H1 (cell line): Measurements from ENCODE around the gene CLCF1. TPM values are rescaled to one million over a fixed set of nuclear protein-coding genes. Genes with fewer than 3 reads are reported as not detected.

Experiments
- CTCF ChIA-PET: fragments of 300-600 bp; sonication (Branson Sonifier 250); formaldehyde crosslinking; loops from one replicate; lab custom pipeline; 2021; ENCODE audit not compliant: partially characterized antibody; lab: Charles Lee
- POLR2A ChIA-PET: fragments of 300-600 bp; sonication (Branson Sonifier 250); formaldehyde crosslinking; loops from one replicate; lab custom pipeline; 2021; ENCODE audit warnings: inconsistent platforms; ENCODE audit not compliant: partially characterized antibody; lab: Charles Lee
- DNase-seq, 2 experiments: peaks; one replicate each; pipeline versions ENCODE4 v3.0.0 to v3.0.0-alpha.2; 2010 to 2022; ENCODE audit warnings: low spot score in 2 of 2, low read depth in 1 of 2, mixed read lengths in 1 of 2
- FAIRE-seq: peaks from 2 replicates; lab custom pipeline; 2011; peaks lifted over from hg19 to GRCh38; lab: Jason Lieb, UNC
- H2AFZ ChIP-seq: 2 replicates; pipeline ENCODE4 v1.8.1; 2012; ENCODE audit warnings: low read length, inconsistent platforms
- H2AK5ac ChIP-seq: 2 replicates; pipeline ENCODE4 v1.6.1; 2013; ENCODE audit warnings: low read depth, low read length
- H2BK120ac ChIP-seq: replicated peaks from 2 replicates; pipeline ENCODE3; 2013; ENCODE audit warnings: low read depth, low read length, inconsistent platforms
- H2BK12ac ChIP-seq: 2 replicates; pipeline ENCODE4 v1.6.1; 2013; ENCODE audit warnings: low read depth, low read length
- H2BK15ac ChIP-seq: 2 replicates; pipeline ENCODE4 v1.6.1; 2013; ENCODE audit warnings: low read length
- H2BK20ac ChIP-seq: 2 replicates; pipeline ENCODE4 v1.6.1; 2013; ENCODE audit warnings: low read length
- H2BK5ac ChIP-seq: 2 replicates; pipeline ENCODE4 v1.6.1; 2013; ENCODE audit warnings: low read depth, low read length
- H3K14ac ChIP-seq: 2 replicates; pipeline ENCODE4 v1.6.1; 2013; ENCODE audit warnings: inconsistent platforms; ENCODE audit not compliant: insufficient read length
- H3K18ac ChIP-seq: 2 replicates; pipeline ENCODE4 v1.6.1; 2013; ENCODE audit warnings: low read length; ENCODE audit errors: extremely low read depth
- H3K23ac ChIP-seq: 2 replicates; pipeline ENCODE4 v1.6.1; 2013; ENCODE audit warnings: inconsistent platforms; ENCODE audit not compliant: insufficient read length
- H3K23me2 ChIP-seq: 2 replicates; pipeline ENCODE4 v1.6.1; 2013; ENCODE audit warnings: low read depth, low read length
- H3K27ac ChIP-seq: 2 replicates; pipeline ENCODE4 v1.6.1; 2011; ENCODE audit warnings: low read depth, low read length, inconsistent platforms
- H3K27me3 ChIP-seq, 4 experiments: replicated peaks in 1 of 4; 1 replicate in 1 of 4; 2 replicates in 3 of 4; pipeline versions ENCODE4 v1.6.1 to v1.8.1; 2011 to 2013; ENCODE audit warnings: low read length in 3 of 4, mild to moderate bottlenecking in 3 of 4, inconsistent platforms in 2 of 4, mixed read lengths in 2 of 4, moderate library complexity in 1 of 4; ENCODE audit not compliant: control insufficient read depth in 3 of 4, insufficient read depth in 3 of 4; ENCODE audit errors: extremely low read depth in 1 of 4
- H3K36me3 ChIP-seq, 4 experiments: 2 replicates each; pipeline versions ENCODE4 v1.6.1 to v1.8.1; 2011 to 2013; ENCODE audit warnings: mild to moderate bottlenecking in 4 of 4, low read length in 3 of 4, moderate library complexity in 2 of 4, control low read depth in 1 of 4, inconsistent platforms in 1 of 4; ENCODE audit not compliant: insufficient read depth in 4 of 4, control insufficient read depth in 2 of 4
- H3K4ac ChIP-seq: replicated peaks from 2 replicates; pipeline ENCODE3; 2013; ENCODE audit warnings: low read length, low read depth, mixed read lengths, inconsistent platforms; ENCODE audit not compliant: insufficient read length
- H3K4me1 ChIP-seq, 4 experiments: replicated peaks in 1 of 4; 1 replicate in 1 of 4; 2 replicates in 3 of 4; pipeline versions ENCODE4 v1.6.1 to v1.8.1; 2011 to 2013; ENCODE audit warnings: low read length in 3 of 4, inconsistent platforms in 2 of 4, mixed read lengths in 1 of 4; ENCODE audit not compliant: insufficient read depth in 4 of 4, control insufficient read depth in 3 of 4
- H3K4me2 ChIP-seq, 2 experiments: 2 replicates each; pipeline versions ENCODE4 v1.6.1 to v1.8.1; 2011 to 2013; ENCODE audit warnings: low read depth in 2 of 2, low read length in 2 of 2, control low read depth in 1 of 2, inconsistent platforms in 1 of 2, mild to moderate bottlenecking in 1 of 2; ENCODE audit not compliant: insufficient read depth in 1 of 2
- H3K4me3 ChIP-seq, 4 experiments: fragments of 200-600, 300-600 bp in 1 of 4; sonication (generic), shearing (Covaris generic), sonication (Bioruptor Twin) in 1 of 4; 2 replicates each; pipeline versions ENCODE4 v1.5.1 to v1.8.1; 2011 to 2016; ENCODE audit warnings: low read length in 4 of 4, low read depth in 3 of 4, control low read depth in 2 of 4, inconsistent platforms in 2 of 4, mild to moderate bottlenecking in 2 of 4, mixed read lengths in 1 of 4, moderate library complexity in 1 of 4; ENCODE audit not compliant: insufficient read depth in 2 of 4; ENCODE audit errors: extremely low read depth in 1 of 4
- H3K56ac ChIP-seq: replicated peaks from 2 replicates; pipeline ENCODE3; 2013; ENCODE audit warnings: low read depth, mild to moderate bottlenecking, mixed read lengths, low read length, inconsistent platforms; ENCODE audit not compliant: insufficient read length
- H3K79me1 ChIP-seq: 2 replicates; pipeline ENCODE4 v1.6.1; 2013; ENCODE audit warnings: low read depth, low read length, control low read depth
- H3K79me2 ChIP-seq, 2 experiments: 2 replicates each; pipeline versions ENCODE4 v1.6.1 to v1.8.1; 2012 to 2013; ENCODE audit warnings: low read length in 2 of 2, mild to moderate bottlenecking in 2 of 2, inconsistent platforms in 1 of 2; ENCODE audit not compliant: insufficient read depth in 2 of 2, control insufficient read depth in 1 of 2
- H3K9ac ChIP-seq, 4 experiments: replicated peaks in 1 of 4; 1 replicate in 1 of 4; 2 replicates in 3 of 4; pipeline versions ENCODE4 v1.6.1 to v1.8.1; 2011 to 2013; ENCODE audit warnings: low read depth in 3 of 4, low read length in 3 of 4, control low read depth in 2 of 4, mild to moderate bottlenecking in 2 of 4, moderate library complexity in 2 of 4, inconsistent platforms in 1 of 4; ENCODE audit errors: extremely low read depth in 1 of 4
- H3K9me3 ChIP-seq, 2 experiments: 2 replicates each; pipeline versions ENCODE4 v1.6.1 to v1.8.1; 2012 to 2013; ENCODE audit warnings: mild to moderate bottlenecking in 2 of 2, moderate library complexity in 2 of 2, control low read depth in 1 of 2, inconsistent platforms in 1 of 2, low read depth in 1 of 2, low read length in 1 of 2, mixed read lengths in 1 of 2; ENCODE audit not compliant: insufficient read depth in 2 of 2
- H4K20me1 ChIP-seq, 2 experiments: replicated peaks in 1 of 2; 2 replicates each; pipeline versions ENCODE3 to v1.8.1; 2011 to 2013; ENCODE audit warnings: inconsistent platforms in 2 of 2, low read length in 2 of 2, mild to moderate bottlenecking in 1 of 2; ENCODE audit not compliant: insufficient read depth in 2 of 2, control insufficient read depth in 1 of 2
- H4K5ac ChIP-seq: 2 replicates; pipeline ENCODE4 v1.6.1; 2013; ENCODE audit warnings: low read length, low read depth, mixed read lengths, inconsistent platforms; ENCODE audit not compliant: insufficient read length
- H4K8ac ChIP-seq: 2 replicates; pipeline ENCODE4 v1.8.0; 2013; ENCODE audit warnings: mild to moderate bottlenecking, moderate library complexity, low read length, inconsistent platforms; ENCODE audit not compliant: insufficient read depth; ENCODE audit errors: extremely low read depth
- H4K91ac ChIP-seq: replicated peaks from 2 replicates; pipeline ENCODE3; 2013; ENCODE audit warnings: low read length, mixed read lengths, inconsistent platforms; ENCODE audit not compliant: insufficient read length
- ASH2L ChIP-seq: fragments of 200-600, 300-600 bp; sonication (generic); IDR thresholded peaks from one replicate; pipeline ENCODE4 v1.7.1; 2017; ENCODE audit warnings: low read length
- BCL11A ChIP-seq, 2 experiments: IDR thresholded peaks; one replicate each; pipeline ENCODE4 v1.6.1; 2011; ENCODE audit warnings: low read depth in 2 of 2, low read length in 2 of 2, mild to moderate bottlenecking in 2 of 2
- BRCA1 ChIP-seq: IDR thresholded peaks from 2 replicates; pipeline ENCODE4 v1.6.1; 2012; ENCODE audit warnings: low read depth, low read length, improper control_type of control experiment
- CEBPB ChIP-seq: IDR thresholded peaks from 2 replicates; pipeline ENCODE4 v1.6.1; 2012; ENCODE audit warnings: low read depth, low read length
- FOSL1 ChIP-seq: IDR thresholded peaks from 2 replicates; pipeline ENCODE4 v1.6.1; 2011; ENCODE audit warnings: mild to moderate bottlenecking, low read depth, low read length, moderate library complexity; ENCODE audit not compliant: insufficient read depth
- HDAC2 ChIP-seq, 2 experiments: fragments of 300-600 bp in 1 of 2; sonication (generic) in 1 of 2; IDR thresholded peaks; 2 replicates each; pipeline ENCODE4 v1.6.1; 2011 to 2012; ENCODE audit warnings: low read depth in 2 of 2, low read length in 2 of 2, mild to moderate bottlenecking in 2 of 2, moderate library complexity in 2 of 2, borderline replicate concordance in 1 of 2, inconsistent platforms in 1 of 2
- HDAC6 ChIP-seq: IDR thresholded peaks from one replicate; pipeline ENCODE4 v1.7.1; 2012; ENCODE audit warnings: low read depth, mild to moderate bottlenecking, inconsistent platforms, low read length, moderate library complexity
- JUN ChIP-seq: IDR thresholded peaks from 2 replicates; pipeline ENCODE4 v1.6.1; 2011; ENCODE audit warnings: low read depth, mild to moderate bottlenecking, improper control_type of control experiment, low read length
- KDM1A ChIP-seq: fragments of 200-600, 300-600 bp; sonication (generic); IDR thresholded peaks from 2 replicates; pipeline ENCODE4 v1.7.1; 2016; ENCODE audit warnings: mild to moderate bottlenecking, low read length, borderline replicate concordance
- RBBP5 ChIP-seq: IDR thresholded peaks from 2 replicates; pipeline ENCODE4 v1.7.1; 2012; ENCODE audit warnings: low read depth, mild to moderate bottlenecking, inconsistent platforms, low read length, moderate library complexity, borderline replicate concordance
- RFX5 ChIP-seq: IDR thresholded peaks from 2 replicates; pipeline ENCODE4 v1.6.1; 2011; ENCODE audit warnings: low read depth, low read length, improper control_type of control experiment, borderline replicate concordance
- TAF7 ChIP-seq: optimal IDR thresholded peaks from 2 replicates; pipeline ENCODE3; 2011; ENCODE audit warnings: low read depth, mild to moderate bottlenecking, inconsistent platforms, low read length, moderate library complexity, borderline replicate concordance
- WGBS, 2 experiments: shearing (Covaris generic) in 1 of 2; methylation state at CpG; one replicate each; pipeline versions ENCODE4 v1.1.6 to v1.1.7; 2013 to 2015; ENCODE audit warnings: low lambda C conversion rate in 2 of 2, mixed read lengths in 2 of 2, inconsistent platforms in 1 of 2, low coverage in 1 of 2, missing lambda C conversion rate in 1 of 2; ENCODE audit not compliant: insufficient replicate concordance in 2 of 2, insufficient coverage in 1 of 2, insufficient read length in 1 of 2; ENCODE audit errors: extremely low coverage in 1 of 2, missing lambda C conversion rate in 1 of 2; 5-methylcytosine and 5-hydroxymethylcytosine counted together
- polyA plus RNA-seq, 7 experiments: library from polyadenylated mRNA; depleted of rRNA in 3 of 7; stranded (reverse) in 5 of 7; unstranded in 2 of 7; fragments of >200 nt in 5 of 7; fragments of 200-250 nt in 2 of 7; gene quantifications; 1 replicate in 5 of 7; 2 replicates in 1 of 7; 4 replicates in 1 of 7; pipeline versions ENCODE4 v1.2.1 to v1.2.3, GENCODE V29; 2011 to 2013; ENCODE audit warnings: missing spikeins in 2 of 7, mixed read lengths in 2 of 7
- total RNA-seq: library from RNA; stranded (reverse); fragmentation: NEBNext Ultra II Directional; extraction: Animal tissue kit (Norgen Biotek cat#: 25700); gene quantifications from 2 replicates; pipeline ENCODE4 v1.2.1, GENCODE V29; 2021

The CLCF1 gene
- total and polyA plus RNA-seq, 2 of the 8 experiments (the other 6 are each of a cell fraction or from before 2014, with no cell fraction given), result 0.32 to 1.2 TPM

GRCh38 chr11:67317205-67317887 lies 56.1 kb downstream of the CLCF1 start:
- H3K4me2 ChIP-seq, result peak overlapping the region; percentile 68 to 86
- no peak overlapping the region for H3K27ac ChIP-seq
- FAIRE-seq (no peak), DNase-seq (peak; percentile 90 to 99)
- peak overlapping the region; percentile 41 to 89 (median 68) for H3K4me3 ChIP-seq
- H3K14ac ChIP-seq, result no peak overlapping the region
- no peak overlapping the region for H2BK20ac ChIP-seq
- WGBS, 2 experiments, result 2% methylated on average over 48 of the region's 55 CpGs; no CpG with 5 or more reads in 1 of the 2 experiments
- no peaks in the 10 kb centered on the region for H3K36me3 ChIP-seq
- no peak overlapping the region for H2BK12ac ChIP-seq
- peak overlapping the region; percentile 81 for H3K18ac ChIP-seq
- H3K9ac ChIP-seq, result peak overlapping the region; percentile 0 to 40 (median 18); a peak in 4 of 7 replicates
- no peak overlapping the region for H3K4ac ChIP-seq
- peaks cover 3% of the 10 kb centered on the region; the same call in 1 of the 2 replicates for H3K23me2 ChIP-seq
- H4K8ac ChIP-seq, result peak overlapping the region; percentile 81
- H2AFZ ChIP-seq, result peak overlapping the region; percentile 61; the same call in 1 of the 2 replicates
- POLR2A ChIA-PET, result interaction anchor here (0.9 to 2.4 kb wide), 7 partner anchors 15 to 78 kb away, joined by 3 to 9 read pairs (median 7); partner anchors contain the start of gene SSH3
- no peak overlapping the region for H2AK5ac ChIP-seq
- H2BK120ac ChIP-seq, result no peak overlapping the region
- H3K79me1 ChIP-seq, result no peaks in the 10 kb centered on the region
- H3K27me3 ChIP-seq, result peaks cover 5 to 16% (median 11%) of the 10 kb centered on the region in 4 experiments; a peak in 6 of 7 replicates
- peaks cover 0 to 3% (median 0%) of the 10 kb centered on the region in 4 experiments; a peak in 2 of 7 replicates for H3K4me1 ChIP-seq
- H3K56ac ChIP-seq, result peak overlapping the region; percentile 65
- CTCF ChIA-PET, result interaction anchor here (0.5 to 11.4 kb wide), 38 partner anchors 8 to 1026 kb away, joined by 3 to 186 read pairs (median 4); partner anchors contain the start of genes ANKRD13D, GRK2, POLD4 and SSH3
- no peaks in the 10 kb centered on the region for H3K9me3 ChIP-seq
- H2BK5ac ChIP-seq, result no peak overlapping the region; the same call in 1 of the 2 replicates
- no peak overlapping the region for H2BK15ac ChIP-seq
- H3K79me2 ChIP-seq, result no peaks in the 10 kb centered on the region
- no peak overlapping the region for H3K23ac ChIP-seq
- peaks cover 0 to 2% of the 10 kb centered on the region in 2 experiments for H4K20me1 ChIP-seq
- H4K5ac ChIP-seq, result peak overlapping the region; percentile 65
- peak overlapping the region; percentile 66 for H4K91ac ChIP-seq
- TF ChIP-seq HDAC6 (no peak), BRCA1 (no peak), KDM1A (no peak), HDAC2 (IDR thresholded peaks at IDR 0.05; ENCODE audit: borderline replicate concordance in 1 of 2, low read depth in 2 of 2, low read length in 2 of 2) (0 out of 4 replicates have a peak, but pooled peaks of 1 of the 2 experiments have one; percentile 3), RBBP5 (no peak; the same call in 1 of the 2 replicates), FOSL1 (no peak), TAF7 (no peak), ASH2L (peak; percentile 2), JUN (no peak), BCL11A (IDR thresholded peaks at IDR 0.05; ENCODE audit: low read depth in 2 of 2, low read length in 2 of 2) (no peak), RFX5 (no peak), CEBPB (no peak)
